Measurements from ENCODE around the gene DUOX1.

DUOX1 gene

GRCh38 chr15:45106002-45106790, 23.6 kb upstream of the DUOX1 start:
- no peak for DNase-seq (ENCODE audit: low read depth, low spot score)

DNA sequence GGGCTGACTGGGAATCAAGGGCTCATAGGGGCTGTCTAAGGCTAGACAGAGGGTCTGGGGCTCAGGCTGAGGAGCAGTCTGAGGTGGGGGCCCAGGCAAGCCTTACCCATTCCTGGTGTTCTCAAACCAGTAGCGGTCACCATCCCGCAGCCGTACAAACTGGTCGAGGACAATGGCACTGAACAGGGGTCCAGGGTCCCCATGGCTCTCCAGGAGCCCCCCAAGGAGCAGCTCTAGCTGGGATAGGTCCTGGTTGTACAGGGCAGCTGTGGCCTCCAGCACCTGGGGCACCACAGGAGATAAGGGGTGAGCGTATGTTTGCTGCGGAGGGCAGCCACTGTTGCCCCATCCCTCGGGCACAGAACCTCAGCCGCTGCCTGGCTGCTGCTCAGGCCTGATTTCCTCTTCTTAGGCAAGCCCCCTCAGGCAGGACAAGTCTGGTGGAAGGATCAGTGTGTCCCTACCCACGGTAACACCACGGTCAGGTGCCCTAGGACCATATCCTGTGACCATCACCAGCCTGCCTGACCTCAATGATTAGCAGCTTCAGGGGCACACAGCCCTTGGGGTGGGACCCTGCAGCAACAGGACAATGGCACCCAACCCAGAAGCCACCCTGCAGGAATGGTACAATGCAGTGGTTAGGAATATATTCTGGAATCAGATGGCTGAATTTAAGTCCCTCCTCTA, 21.7 kb upstream of the DUOX1 start:
- no peak for DNase-seq (ENCODE audit: low read depth, low spot score)

- DNase-seq (ENCODE audit: low read depth, low spot score), result no peak
Observed at GRCh38 chr15:45110256-45110820, 19.5 kb upstream of the DUOX1 start.

GRCh38 chr15:45111390-45112142, 18.2 kb upstream of the DUOX1 start:
- no peak for DNase-seq (ENCODE audit: low read depth, low spot score)

DNA sequence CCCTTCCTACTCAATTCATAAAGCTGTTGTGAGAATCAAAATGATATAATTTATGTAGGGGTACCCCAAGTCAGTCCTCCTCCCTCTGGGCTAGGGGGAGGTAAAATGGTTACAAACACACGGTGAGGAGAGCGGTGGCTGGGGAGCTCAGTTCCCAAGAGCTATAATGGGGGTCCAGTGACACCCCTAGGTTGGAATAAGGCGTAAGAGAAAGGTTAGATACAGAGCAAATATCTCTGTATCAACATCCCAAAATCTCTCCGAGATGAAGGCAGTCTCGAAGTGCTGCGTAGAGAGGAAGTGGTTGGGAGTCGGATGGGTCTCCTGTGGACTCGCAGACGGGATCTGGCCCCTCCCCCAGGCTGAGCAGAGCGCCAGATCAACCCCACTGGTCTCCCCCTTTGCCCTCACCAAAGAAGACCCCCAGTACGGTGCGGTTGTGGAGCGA, 17.6 kb upstream of the DUOX1 start:
- DNase-seq (ENCODE audit: low read depth, low spot score), result no peak

- DNase-seq (ENCODE audit: low read depth, low spot score), result no peak
Observed at GRCh38 chr15:45112591-45113379, 17.0 kb upstream of the DUOX1 start.

DNA sequence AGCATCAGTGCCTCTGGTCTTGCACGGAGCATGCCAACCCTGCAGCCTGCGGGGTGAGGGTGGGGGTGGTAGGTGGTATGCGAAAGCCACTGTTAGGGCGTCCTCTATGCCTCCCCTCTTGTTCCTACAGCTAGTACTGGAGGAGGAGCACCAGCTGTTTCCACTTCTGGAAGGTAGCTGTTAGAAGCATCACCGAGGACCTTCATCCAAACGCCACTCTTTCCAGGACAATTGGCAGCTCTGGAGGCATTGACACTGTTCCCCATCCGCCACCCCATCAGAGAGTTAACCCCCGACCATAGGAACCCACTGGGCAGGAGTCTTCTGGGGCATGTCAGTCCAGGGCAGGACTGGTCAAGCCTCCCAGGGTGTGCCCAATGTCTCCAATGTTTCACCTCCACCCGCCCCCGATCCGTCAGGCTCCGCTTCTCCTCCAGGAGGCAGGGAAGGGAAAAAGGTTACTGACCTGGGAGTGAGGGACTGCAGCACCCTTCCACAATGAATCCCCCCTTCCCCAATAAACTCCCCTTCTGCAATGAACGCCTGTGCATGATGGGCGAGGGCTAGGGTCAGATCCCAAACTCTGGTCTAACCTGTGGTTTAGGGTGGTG, 16.3 kb upstream of the DUOX1 start:
- DNase-seq (ENCODE audit: low read depth, low spot score), result no peak

DNA sequence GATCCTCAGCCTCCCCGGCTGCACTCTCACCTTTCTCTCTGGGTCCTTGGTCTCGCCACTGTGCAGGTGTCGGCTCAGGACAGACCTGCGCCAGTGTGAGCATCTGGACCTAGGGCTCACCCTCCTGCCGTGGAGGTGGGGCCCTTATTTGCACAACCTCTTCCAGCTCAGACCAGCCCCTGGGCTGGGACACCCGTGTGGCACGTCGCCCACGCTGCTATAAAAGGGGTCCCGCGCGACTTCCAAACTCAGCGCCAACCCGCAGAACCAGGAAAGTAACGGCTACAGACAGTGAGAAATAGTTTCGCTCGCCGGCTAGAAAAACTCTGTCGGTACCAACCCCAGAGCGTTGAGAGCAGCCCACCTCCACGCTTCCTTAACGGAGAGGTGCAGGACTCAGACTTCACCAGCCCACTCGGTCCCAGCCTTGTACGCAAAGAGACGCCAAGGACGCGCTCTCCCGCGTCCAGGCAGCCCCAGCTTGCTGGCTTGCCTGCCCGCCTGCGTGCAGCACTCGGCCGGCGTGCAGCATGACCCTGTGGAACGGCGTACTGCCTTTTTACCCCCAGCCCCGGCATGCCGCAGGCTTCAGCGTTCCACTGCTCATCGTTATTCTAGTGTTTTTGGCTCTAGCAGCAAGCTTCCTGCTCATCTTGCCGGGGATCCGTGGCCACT, 15.6 kb upstream of the DUOX1 start, which contains the start of the genes DUOX2 and DUOXA2:
Gene DUOX2, minus strand, starts transcription at position 97 of the 675 bp plus-strand sequence. CDS start 761 bp downstream, outside the sequence.
Gene DUOXA2, plus strand, starts transcription at position 251 of the 675 bp plus-strand sequence. Its CDS starts 280 bp downstream, at position 531.
- no peak for DNase-seq (ENCODE audit: low read depth, low spot score)

DNA sequence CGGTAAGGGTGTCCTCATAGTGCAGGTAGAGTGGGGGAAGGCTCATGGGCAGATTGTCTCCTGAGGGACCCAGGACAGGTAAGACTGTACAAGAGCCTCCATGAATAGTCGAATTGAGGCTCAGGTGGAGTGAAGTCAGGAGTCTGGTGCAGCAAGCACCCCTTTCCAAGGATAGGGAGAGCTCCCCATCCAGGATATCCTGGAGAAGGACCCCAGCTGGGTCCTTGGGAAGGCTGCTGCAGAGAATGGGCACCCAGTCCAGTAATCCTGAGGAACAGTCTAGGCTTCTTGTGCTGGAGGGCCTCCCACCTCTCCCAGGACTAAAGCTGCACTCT, 15.1 kb upstream of the DUOX1 start:
- no peak for DNase-seq (ENCODE audit: low read depth, low spot score)

DNA sequence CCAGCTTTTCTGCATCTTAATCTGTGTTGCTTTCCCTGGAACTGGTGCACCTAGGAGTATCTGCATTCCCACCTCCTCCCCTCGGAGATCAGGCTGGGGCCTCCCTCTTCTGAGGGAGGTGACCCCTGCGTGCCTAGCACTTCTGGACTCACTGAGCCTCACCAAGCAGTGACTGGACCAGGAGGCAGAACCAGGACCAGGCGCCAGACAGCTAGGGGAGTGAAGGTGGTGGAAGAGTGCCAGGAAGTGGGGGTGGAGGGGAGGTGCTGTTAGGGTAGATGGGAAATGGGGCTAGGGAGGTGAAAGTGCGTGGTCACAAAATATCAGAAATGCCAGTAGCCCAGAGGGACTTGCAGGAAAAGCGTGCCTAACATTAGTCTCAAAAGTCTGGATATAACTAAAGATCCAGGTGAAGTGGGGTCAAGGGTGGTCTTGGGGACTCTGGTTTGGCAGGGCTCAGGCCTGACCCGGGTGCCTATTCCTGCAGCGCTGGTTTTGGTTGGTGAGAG, 14.4 kb upstream of the DUOX1 start:
- no peak for DNase-seq (ENCODE audit: low read depth, low spot score)

DNA sequence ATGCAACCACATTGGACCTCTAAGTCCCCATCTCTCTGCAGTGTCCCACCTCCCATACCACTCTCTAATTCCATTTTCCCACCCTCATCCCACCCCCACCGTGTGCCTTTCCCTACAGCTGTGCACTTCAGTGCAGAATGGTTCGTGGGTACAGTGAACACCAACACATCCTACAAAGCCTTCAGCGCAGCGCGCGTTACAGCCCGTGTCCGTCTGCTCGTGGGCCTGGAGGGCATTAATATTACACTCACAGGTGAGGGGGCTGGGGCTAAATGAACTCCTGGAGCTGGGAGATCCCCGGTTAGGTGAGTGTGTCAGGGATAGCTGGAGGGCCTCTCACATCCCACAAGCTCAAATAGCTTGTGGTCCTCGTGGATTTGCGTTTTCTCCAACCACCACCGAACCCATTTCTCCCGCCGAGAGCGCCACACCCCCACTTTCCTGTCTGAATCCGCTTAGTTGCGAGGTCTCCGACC, 13.8 kb upstream of the DUOX1 start:
- DNase-seq (ENCODE audit: low read depth, low spot score), result no peak

- DNase-seq (ENCODE audit: low read depth, low spot score), result no peak
Observed at GRCh38 chr15:45116482-45117307, 13.1 kb upstream of the DUOX1 start.

DNA sequence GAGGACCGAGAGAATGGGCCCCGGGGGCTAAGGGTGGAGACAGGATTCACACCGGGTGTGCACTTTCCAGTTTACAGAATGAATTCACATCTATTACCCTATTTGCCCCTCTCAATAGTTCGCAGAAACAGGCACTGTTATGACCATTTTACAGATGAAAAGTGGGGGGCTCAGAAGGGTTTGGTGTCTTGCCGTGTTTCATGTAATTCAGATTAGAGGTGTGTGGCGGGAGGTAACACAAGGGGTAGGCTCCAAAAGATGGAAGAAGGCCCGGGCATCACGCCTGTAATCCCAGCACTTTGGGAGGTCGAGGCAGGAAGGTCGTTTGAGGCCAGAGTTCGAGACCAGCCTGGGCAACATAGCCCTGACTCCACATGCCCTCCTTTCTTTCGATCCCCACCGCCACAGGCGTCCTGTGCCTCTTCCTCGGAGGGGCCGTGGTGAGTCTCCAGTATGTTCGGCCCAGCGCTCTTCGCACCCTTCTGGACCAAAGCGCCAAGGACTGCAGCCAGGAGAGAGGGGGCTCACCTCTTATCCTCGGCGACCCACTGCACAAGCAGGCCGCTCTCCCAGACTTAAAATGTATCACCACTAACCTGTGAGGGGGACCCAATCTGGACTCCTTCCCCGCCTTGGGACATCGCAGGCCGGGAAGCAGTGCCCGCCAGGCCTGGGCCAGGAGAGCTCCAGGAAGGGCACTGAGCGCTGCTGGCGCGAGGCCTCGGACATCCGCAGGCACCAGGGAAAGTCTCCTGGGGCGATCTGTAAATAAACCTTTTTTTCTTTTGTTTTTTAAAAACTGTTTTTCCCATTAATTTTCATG, 12.3 kb upstream of the DUOX1 start:
- DNase-seq (ENCODE audit: low read depth, low spot score), result no peak

DNA sequence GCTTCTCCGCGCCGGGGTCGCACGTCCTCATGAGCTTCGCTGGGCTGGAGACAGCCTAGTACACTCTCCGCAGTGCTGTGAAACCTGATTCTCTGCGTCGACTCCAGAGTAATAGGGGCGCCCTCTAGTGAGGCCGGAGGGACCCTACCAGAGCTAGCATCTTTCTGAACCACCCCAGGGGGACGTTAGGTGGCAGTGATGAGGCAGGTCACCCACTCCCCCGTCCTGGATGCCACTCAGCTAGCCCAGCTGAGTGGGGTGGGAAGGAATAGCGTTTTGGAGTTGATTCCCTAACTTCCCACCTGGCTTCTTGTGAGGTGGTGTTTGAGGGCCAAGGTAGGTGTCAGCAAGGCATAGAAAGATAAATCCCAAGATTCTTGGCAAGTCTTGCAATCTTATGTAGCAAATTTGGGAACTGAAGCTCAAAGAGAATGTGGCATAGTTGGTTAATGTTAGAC, 11.6 kb upstream of the DUOX1 start:
- DNase-seq (ENCODE audit: low read depth, low spot score), result peak; percentile 73

DNA sequence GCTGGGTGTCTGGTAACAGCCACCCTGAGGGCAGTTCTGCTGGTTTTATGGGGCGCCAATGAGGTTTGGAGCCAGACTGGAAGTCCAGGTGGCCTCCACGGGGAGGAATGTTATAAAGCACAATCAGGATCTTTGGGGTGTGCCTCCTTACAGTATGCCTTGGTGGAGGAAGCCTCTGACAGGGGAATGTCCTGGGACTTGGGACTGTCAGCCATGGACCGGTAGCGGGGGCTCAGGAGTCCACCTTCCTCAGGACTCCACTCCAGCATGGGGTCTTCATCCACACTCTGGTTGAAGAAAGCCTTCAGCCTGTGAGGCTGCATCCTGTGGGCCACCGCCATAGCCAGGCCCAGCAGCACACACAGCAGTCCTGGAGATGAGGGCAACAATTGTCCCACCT, 10.8 kb upstream of the DUOX1 start:
- DNase-seq (ENCODE audit: low read depth, low spot score), result no peak

DNA sequence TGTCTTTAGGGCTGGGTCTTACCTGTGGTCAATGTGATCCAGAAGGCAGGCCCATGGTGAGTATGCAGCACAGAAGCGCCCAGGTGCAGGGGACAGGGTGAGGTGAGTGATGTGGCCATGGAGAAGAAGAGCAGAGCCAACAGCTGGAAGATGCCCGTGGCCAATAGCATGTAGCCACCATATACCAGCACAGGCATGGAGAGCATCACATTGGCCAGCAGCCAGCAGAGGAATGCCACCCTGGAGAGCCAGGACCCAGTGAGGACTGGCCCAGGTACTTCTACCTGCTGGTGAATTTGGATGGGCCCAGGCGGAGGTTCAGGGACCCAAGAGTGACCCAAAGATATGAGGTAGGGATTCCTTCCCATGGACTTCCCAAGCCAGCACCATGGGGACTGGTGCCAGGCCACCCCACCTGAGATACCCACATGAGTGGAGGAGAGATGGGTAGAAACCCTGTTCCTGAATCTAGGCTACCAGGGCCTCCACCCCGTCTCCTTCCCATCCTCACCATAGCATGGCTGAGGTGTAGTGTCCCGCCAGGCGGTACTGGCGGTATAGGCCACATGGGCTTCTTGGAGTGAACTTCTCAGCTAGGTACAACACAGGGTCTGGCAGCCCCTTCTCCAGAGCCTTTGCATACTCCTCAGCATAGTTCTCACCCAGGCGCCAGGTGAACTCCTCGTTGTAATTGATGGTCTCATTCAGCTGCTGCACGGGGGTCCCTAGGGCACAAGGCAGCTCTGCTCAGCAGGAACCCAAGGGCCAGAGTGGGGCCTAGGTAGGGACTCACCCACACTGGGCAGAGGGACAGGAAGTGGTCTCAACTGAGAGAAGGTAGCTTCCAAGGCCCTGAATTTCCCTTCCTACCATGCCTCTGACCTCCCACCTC, 9.5 kb upstream of the DUOX1 start:
- no peak for DNase-seq (ENCODE audit: low read depth, low spot score)

GRCh38 chr15:45121020-45121419, 8.8 kb upstream of the DUOX1 start:
- no peak for DNase-seq (ENCODE audit: low read depth, low spot score)
